ENCODE results near the gene TPM2. TPM values are rescaled to one million over a fixed set of nuclear protein-coding genes. Genes with fewer than 3 reads are reported as not detected.
A peak's percentile ranks its signal among the peaks of the same experiment; 100 is the strongest.

The TPM2 gene
- total and polyA plus RNA-seq, 10 of the 15 experiments (the other 5 are each of a cell fraction or from before 2014, with no cell fraction given): 0.11 to 9.3 (median 1.1) TPM

DNA sequence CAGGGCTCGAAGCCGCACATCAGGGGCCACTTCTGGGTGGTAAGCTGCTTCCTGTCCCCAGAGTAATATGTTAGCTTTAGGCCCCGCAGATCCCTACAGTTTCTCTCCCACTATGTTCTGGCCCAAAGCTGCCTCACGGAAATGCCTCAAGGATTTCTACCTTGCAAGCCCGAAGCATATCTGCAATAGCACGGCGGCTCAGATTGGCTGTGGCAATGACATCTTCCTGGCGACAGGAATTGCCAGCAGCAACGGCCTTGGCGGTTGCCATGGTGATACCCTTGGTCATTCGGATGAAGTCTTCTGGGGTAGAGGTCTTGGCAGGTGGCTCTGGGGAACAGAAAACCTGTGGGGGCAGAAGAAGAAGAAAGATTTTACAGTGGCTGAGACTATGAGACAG is 10.3 kb upstream of the TPM2 start:
- no peaks in the 10 kb centered on the region for H3K79me2 ChIP-seq (ENCODE audit: control insufficient read depth, insufficient read depth, low read length)
- ChIA-PET SMC1A (ENCODE audit: uncharacterized antibody, unreplicated experiment) (no interaction called here), RAD21 (ENCODE audit: unreplicated experiment) (no interaction called here), POLR2A (no interaction called here), CTCF (interaction anchor here (0.6 to 15.2 kb wide), 3 partner anchors 39 to 100 kb away, joined by 3 to 227 read pairs (median 57); partner anchors contain the start of genes ARHGEF39, CCDC107 and RMRP)
- H4K20me1 ChIP-seq (ENCODE audit: control insufficient read depth, insufficient read depth): no peaks in the 10 kb centered on the region
- TF ChIP-seq FOXK2 (IDR thresholded peaks at IDR 0.05): no peak
- TF ChIP-seq, protein P1, sequence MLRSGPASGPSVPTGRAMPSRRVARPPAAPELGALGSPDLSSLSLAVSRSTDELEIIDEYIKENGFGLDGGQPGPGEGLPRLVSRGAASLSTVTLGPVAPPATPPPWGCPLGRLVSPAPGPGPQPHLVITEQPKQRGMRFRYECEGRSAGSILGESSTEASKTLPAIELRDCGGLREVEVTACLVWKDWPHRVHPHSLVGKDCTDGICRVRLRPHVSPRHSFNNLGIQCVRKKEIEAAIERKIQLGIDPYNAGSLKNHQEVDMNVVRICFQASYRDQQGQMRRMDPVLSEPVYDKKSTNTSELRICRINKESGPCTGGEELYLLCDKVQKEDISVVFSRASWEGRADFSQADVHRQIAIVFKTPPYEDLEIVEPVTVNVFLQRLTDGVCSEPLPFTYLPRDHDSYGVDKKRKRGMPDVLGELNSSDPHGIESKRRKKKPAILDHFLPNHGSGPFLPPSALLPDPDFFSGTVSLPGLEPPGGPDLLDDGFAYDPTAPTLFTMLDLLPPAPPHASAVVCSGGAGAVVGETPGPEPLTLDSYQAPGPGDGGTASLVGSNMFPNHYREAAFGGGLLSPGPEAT (IDR thresholded peaks at IDR 0.05; ENCODE audit: low read depth): no peak
- no peak for TF ChIP-seq MTA2 (IDR thresholded peaks at IDR 0.05; ENCODE audit: low read depth)
- TF ChIP-seq TCF12 (IDR thresholded peaks at IDR 0.05; ENCODE audit: low read depth, low read length): no peak
- no peak for TF ChIP-seq RELA (IDR thresholded peaks at IDR 0.05; ENCODE audit: borderline replicate concordance, partially characterized antibody)
- no peak for TF ChIP-seq KAT2A (conservative IDR thresholded peaks at IDR 0.05; ENCODE audit: control insufficient read depth, low read depth, low read length)
- no peak for FAIRE-seq
- peaks cover 54 to 77% of the 10 kb centered on the region in 2 experiments for H3K36me3 ChIP-seq (ENCODE audit: control insufficient read depth in 2 of 2, insufficient read depth in 2 of 2, low read length in 1 of 2)
- H3K9ac ChIP-seq (ENCODE audit: control insufficient read depth, insufficient read depth, low read length): no peak overlapping the region
- in situ Hi-C loops (cut with MboI) (no loop called here), intact Hi-C loops (cut with micrococcal nuclease; ENCODE audit: unreplicated experiment) (no loop called here)
- H3K4me2 ChIP-seq (ENCODE audit: control insufficient read depth, insufficient read depth): no peak overlapping the region
- no peaks in the 10 kb centered on the region for H3K9me3 ChIP-seq (replicated peaks; ENCODE audit: control insufficient read depth, insufficient read depth, low read length)
- H3K4me3 ChIP-seq: no peak overlapping the region
- WGBS (ENCODE audit: insufficient coverage, insufficient replicate concordance, low lambda C conversion rate, missing lambda C conversion rate): 93% methylated on average over 11 of the region's 11 CpGs
- ATAC-seq: no peak
- no peak for DNase-seq (ENCODE audit: low read depth, low spot score)
- no peaks in the 10 kb centered on the region for H3K4me1 ChIP-seq (ENCODE audit: control insufficient read depth, insufficient read depth, low read length)
- H2AFZ ChIP-seq (ENCODE audit: control insufficient read depth, low read depth, low read length): no peak overlapping the region
- H3K27ac ChIP-seq (ENCODE audit: control insufficient read depth, insufficient read depth): no peak overlapping the region
- H3K27me3 ChIP-seq (replicated peaks in 1 of 2; ENCODE audit: control insufficient read depth in 2 of 2, insufficient read depth in 2 of 2, low read length in 1 of 2): no peaks in the 10 kb centered on the region
- BruUV-seq (replicated peaks): no TSS peak

DNA sequence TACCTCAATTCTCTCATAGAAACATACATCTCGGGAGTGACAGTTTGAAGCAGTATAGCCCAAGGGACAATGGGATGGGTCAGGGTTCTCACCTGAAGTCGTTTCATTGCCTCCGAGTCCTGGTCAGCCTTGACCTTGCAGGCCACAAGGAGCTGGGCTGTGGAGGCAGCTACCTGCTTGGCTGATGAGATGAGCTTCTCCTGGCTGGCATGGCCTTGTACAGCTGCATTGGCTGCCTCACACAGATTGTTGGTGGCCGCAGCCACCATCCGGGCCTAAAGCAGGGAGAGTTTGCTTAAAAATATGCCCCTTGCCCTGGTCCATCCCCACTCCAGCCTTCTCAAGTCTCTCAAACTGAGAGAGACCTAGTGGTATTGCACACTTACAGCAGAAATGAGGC is 8.5 kb upstream of the TPM2 start:
- ChIA-PET CTCF (interaction anchor here (0.9 to 15.2 kb wide), 9 partner anchors 9 to 52 kb away, joined by 3 to 227 read pairs (median 33); partner anchors contain the start of genes ARHGEF39, CCDC107, GBA2 and RGP1), RAD21 (ENCODE audit: unreplicated experiment) (interaction anchor here (2.8 kb wide), 1 partner anchor 37 kb away, joined by 13 read pairs; no protein-coding TSS in a partner anchor), POLR2A (interaction anchor here (0.5 to 2.2 kb wide), 2 partner anchors 12 to 37 kb away, joined by 4 to 6 read pairs; no protein-coding TSS in a partner anchor), SMC1A (ENCODE audit: uncharacterized antibody, unreplicated experiment) (no interaction called here)
- ATAC-seq: no peak
- Histone ChIP-seq H2AFZ (ENCODE audit: control insufficient read depth, low read depth, low read length) (no peak overlapping the region), H3K36me3 (ENCODE audit: control insufficient read depth in 2 of 2, insufficient read depth in 2 of 2, low read length in 1 of 2) (peaks cover 36 to 59% of the 10 kb centered on the region in 2 experiments), H3K9me3 (replicated peaks; ENCODE audit: control insufficient read depth, insufficient read depth, low read length) (no peaks in the 10 kb centered on the region), H3K79me2 (ENCODE audit: control insufficient read depth, insufficient read depth, low read length) (no peaks in the 10 kb centered on the region), H3K4me2 (ENCODE audit: control insufficient read depth, insufficient read depth) (no peak overlapping the region), H3K9ac (ENCODE audit: control insufficient read depth, insufficient read depth, low read length) (no peak overlapping the region), H4K20me1 (ENCODE audit: control insufficient read depth, insufficient read depth) (no peaks in the 10 kb centered on the region), H3K4me3 (no peak overlapping the region), H3K4me1 (ENCODE audit: control insufficient read depth, insufficient read depth, low read length) (no peaks in the 10 kb centered on the region), H3K27me3 (replicated peaks in 1 of 2; ENCODE audit: control insufficient read depth in 2 of 2, insufficient read depth in 2 of 2, low read length in 1 of 2) (no peaks in the 10 kb centered on the region), H3K27ac (ENCODE audit: control insufficient read depth, insufficient read depth) (no peak overlapping the region)
- in situ Hi-C loops (cut with MboI): no loop called here
- 100% methylated on average over 5 of the region's 5 CpGs for WGBS (ENCODE audit: insufficient coverage, insufficient replicate concordance, low lambda C conversion rate, missing lambda C conversion rate)
- no peak for FAIRE-seq
- TF ChIP-seq HDAC2 (IDR thresholded peaks at IDR 0.05) (no peak), POLR2A (IDR thresholded peaks at IDR 0.05; ENCODE audit: low read depth, low read length) (peak; percentile 49; the same call in 1 of the 2 replicates)
- DNase-seq (ENCODE audit: low read depth, low spot score): no peak
- intact Hi-C loops (cut with micrococcal nuclease; ENCODE audit: unreplicated experiment): no loop called here
- no TSS peak for BruUV-seq (replicated peaks)
